A549 (cell line): ENCODE data around the gene ITPR3. TPM values are rescaled to one million over a fixed set of nuclear protein-coding genes. Genes with fewer than 3 reads are reported as not detected.

Experiments
- ATAC-seq, 2 experiments: fragments of 200-7000 bp in 1 of 2; fragments of >200 bp in 1 of 2; cut with Nextera tagmentation in 1 of 2; cut with Tn5 transposase in 1 of 2; 3 replicates each; pipeline versions ENCODE4 v1.8.0 to v1.9.1; 2018 to 2020; ENCODE audit warnings: mild to moderate bottlenecking in 1 of 2, moderate library complexity in 1 of 2
- CTCF ChIA-PET: fragments of 300-600 bp; sonication (Branson Sonifier 250); formaldehyde crosslinking; extraction: SDS; loops from one replicate; lab custom pipeline; 2021; ENCODE audit warnings: antibody characterized with exemption, inconsistent platforms; lab: Yijun Ruan, JAX
- POLR2A ChIA-PET: fragments of 350-600 bp; formaldehyde crosslinking; extraction: SDS; loops from one replicate; lab custom pipeline; 2021; ENCODE audit warnings: antibody characterized with exemption, inconsistent platforms; lab: Yijun Ruan, JAX
- DNase-seq, 2 experiments: peaks; one replicate each; pipeline versions ENCODE4 v3.0.0 to v3.0.0-alpha.2; 2011 to 2016; ENCODE audit warnings: low read depth in 1 of 2, low spot score in 1 of 2
- FAIRE-seq: peaks from 2 replicates; lab custom pipeline; 2011; peaks lifted over from hg19 to GRCh38; lab: Jason Lieb, UNC
- H3K27ac ChIP-seq, 2 experiments: fragments of >200 bp; sonication (Bioruptor Twin); formaldehyde crosslinking; 3 replicates each; pipeline ENCODE4 v1.5.1; 2016 to 2017
- H3K4me1 ChIP-seq: fragments of >200 bp; sonication (Bioruptor Twin); formaldehyde crosslinking; 3 replicates; pipeline ENCODE4 v1.6.1; 2016
- H3K4me2 ChIP-seq: fragments of >200 bp; sonication (Bioruptor Twin); formaldehyde crosslinking; 3 replicates; pipeline ENCODE4 v1.6.1; 2016
- H3K4me3 ChIP-seq: fragments of >200 bp; sonication (Bioruptor Twin); formaldehyde crosslinking; 3 replicates; pipeline ENCODE4 v1.5.1; 2016
- H3K9me3 ChIP-seq: fragments of >200 bp; sonication (Bioruptor Twin); formaldehyde crosslinking; 3 replicates; pipeline ENCODE4 v1.6.1; 2016
- BHLHE40 ChIP-seq: IDR thresholded peaks from 2 replicates; pipeline ENCODE4 v1.6.1; 2012; ENCODE audit warnings: low read depth, low read length, inconsistent platforms
- CBX8 ChIP-seq: fragments of 200-600 bp; sonication (generic); IDR thresholded peaks from 2 replicates; pipeline ENCODE4 v1.6.1; 2016
- CHD4 ChIP-seq: fragments of 200-600 bp; sonication (generic); IDR thresholded peaks from 2 replicates; pipeline ENCODE4 v1.6.1; 2016; ENCODE audit warnings: antibody characterized with exemption, mild to moderate bottlenecking, borderline replicate concordance
- EHF ChIP-seq: fragments of 250-450 bp; sonication (Bioruptor Pico); IDR thresholded peaks from 2 replicates; pipeline ENCODE4 v1.5.0; 2020; ENCODE audit warnings: mild to moderate bottlenecking
- EHMT2 ChIP-seq: fragments of 200-600 bp; sonication (generic); IDR thresholded peaks from 2 replicates; pipeline ENCODE4 v1.6.1; 2016; ENCODE audit warnings: antibody characterized with exemption, low read depth, mild to moderate bottlenecking, moderate library complexity
- ELK1 ChIP-seq: fragments of 150-350 bp; IDR thresholded peaks from 2 replicates; pipeline ENCODE4 v1.6.1; 2014; ENCODE audit warnings: low read depth, mild to moderate bottlenecking, low read length
- EP300 ChIP-seq, 2 experiments: fragments of >200 bp; sonication (Bioruptor Twin); formaldehyde crosslinking; IDR thresholded peaks; 2 replicates in 1 of 2; 3 replicates in 1 of 2; pipeline ENCODE4 v1.6.1; 2016 to 2017
- ESRRA ChIP-seq: fragments of 150-350 bp; IDR thresholded peaks from 2 replicates; pipeline ENCODE4 v1.6.1; 2014; ENCODE audit warnings: mild to moderate bottlenecking, low read length, borderline replicate concordance
- FOSL2 ChIP-seq, 2 experiments: fragments of 450-650 bp in 1 of 2; fragments of >200 bp in 1 of 2; sonication (Bioruptor Twin) in 1 of 2; formaldehyde crosslinking; IDR thresholded peaks; 2 replicates each; pipeline versions ENCODE4 v1.5.0 to v1.6.1; 2016 to 2020; ENCODE audit warnings: mild to moderate bottlenecking in 1 of 2, moderate library complexity in 1 of 2
- FOXS1 ChIP-seq: fragments of 250-450 bp; sonication (Bioruptor Pico); IDR thresholded peaks from 2 replicates; pipeline ENCODE4 v1.5.0; 2020; ENCODE audit warnings: mild to moderate bottlenecking, moderate library complexity
- HDAC2 ChIP-seq: fragments of 200-600 bp; sonication (generic); IDR thresholded peaks from 2 replicates; pipeline ENCODE4 v1.6.1; 2016
- HES2 ChIP-seq: fragments of >200 bp; sonication (Bioruptor Twin); formaldehyde crosslinking; IDR thresholded peaks from 2 replicates; pipeline ENCODE4 v1.6.1; 2016
- HOXA7 ChIP-seq: fragments of 250-450 bp; sonication (Bioruptor Pico); IDR thresholded peaks from 2 replicates; pipeline ENCODE4 v1.5.0; 2020; ENCODE audit warnings: mild to moderate bottlenecking, moderate library complexity
- HOXB13 ChIP-seq: fragments of 250-450 bp; sonication (Bioruptor Pico); IDR thresholded peaks from 2 replicates; pipeline ENCODE4 v1.5.0; 2020; ENCODE audit warnings: low read depth, mild to moderate bottlenecking, moderate library complexity
- HOXB5 ChIP-seq: fragments of 250-450 bp; sonication (Bioruptor Pico); IDR thresholded peaks from 2 replicates; pipeline ENCODE4 v1.5.0; 2020; ENCODE audit warnings: mild to moderate bottlenecking, moderate library complexity
- MAFK ChIP-seq: fragments of 450-650 bp; IDR thresholded peaks from 2 replicates; pipeline ENCODE4 v1.6.1; 2014; ENCODE audit not compliant: partially characterized antibody
- MAZ ChIP-seq: fragments of 150-350 bp; IDR thresholded peaks from 2 replicates; pipeline ENCODE4 v1.6.1; 2014; ENCODE audit warnings: antibody characterized with exemption, low read depth, low read length, borderline replicate concordance
- NFE2L2 ChIP-seq: fragments of 150-350 bp; conservative IDR thresholded peaks from 2 replicates; pipeline ENCODE4 v1.6.1; 2014; ENCODE audit warnings: low read length
- NR3C1 ChIP-seq: fragments of >200 bp; sonication (Bioruptor Twin); formaldehyde crosslinking; IDR thresholded peaks from 3 replicates; pipeline ENCODE4 v1.6.1; 2017
- PBX3 ChIP-seq: IDR thresholded peaks from 2 replicates; pipeline ENCODE4 v1.6.1; 2012
- POLR2A ChIP-seq: IDR thresholded peaks from 2 replicates; pipeline ENCODE4 v1.6.1; 2012; ENCODE audit warnings: mild to moderate bottlenecking, low read length
- POLR2AphosphoS2 ChIP-seq: conservative IDR thresholded peaks from 2 replicates; pipeline ENCODE4 v1.6.1; 2012; ENCODE audit warnings: low read length, improper control_type of control experiment, inconsistent platforms
- RARB ChIP-seq: fragments of 250-450 bp; sonication (Bioruptor Pico); IDR thresholded peaks from 2 replicates; pipeline ENCODE4 v1.8.0; 2021; ENCODE audit warnings: mild to moderate bottlenecking, moderate library complexity
- RCOR1 ChIP-seq: fragments of 150-350 bp; IDR thresholded peaks from 2 replicates; pipeline ENCODE4 v1.6.1; 2014; ENCODE audit warnings: antibody characterized with exemption, low read length, low read depth
- RFX5 ChIP-seq: fragments of 450-650 bp; IDR thresholded peaks from 2 replicates; pipeline ENCODE4 v1.7.1; 2014; ENCODE audit warnings: antibody characterized with exemption, mild to moderate bottlenecking, moderate library complexity
- SMC3 ChIP-seq: fragments of >200 bp; sonication (Bioruptor Twin); formaldehyde crosslinking; IDR thresholded peaks from 3 replicates; pipeline ENCODE4 v1.6.1; 2018; ENCODE audit warnings: inconsistent platforms
- USF2 ChIP-seq: fragments of 450-650 bp; IDR thresholded peaks from 2 replicates; pipeline ENCODE4 v1.6.1; 2014; ENCODE audit warnings: antibody characterized with exemption
- ZFP36 ChIP-seq: fragments of 450-650 bp; IDR thresholded peaks from 2 replicates; pipeline ENCODE4 v1.6.1; 2014; ENCODE audit warnings: borderline replicate concordance; ENCODE audit not compliant: partially characterized antibody
- WGBS: methylation state at CpG from one replicate; pipeline ENCODE4 v1.1.6; 2017; ENCODE audit errors: missing lambda C conversion rate; 5-methylcytosine and 5-hydroxymethylcytosine counted together
- polyA plus RNA-seq, 4 experiments: library from polyadenylated mRNA; depleted of rRNA in 3 of 4; stranded (reverse); fragments of >200 nt; fragmentation: RNase III in 1 of 4; extraction: RNeasy Plus Mini Kit Qiagen cat#74134 plus additional on column Dnase treatment in 1 of 4; gene quantifications; 2 replicates in 3 of 4; 3 replicates in 1 of 4; pipeline ENCODE4 v1.2.3, GENCODE V29; 2011 to 2017

Gene ITPR3
- polyA plus RNA-seq, 2 of the 4 experiments (the other 2 are of a cell fraction): 17.6 to 20.8 TPM

GRCh38 chr6:33634946-33635345, 13.8 kb downstream of the ITPR3 start:
- DNase-seq (no peak), ATAC-seq (no peak), FAIRE-seq (no peak)
- no peaks in the 10 kb centered on the region for H3K9me3 ChIP-seq
- WGBS: 90% methylated on average over 8 of the region's 8 CpGs
- TF ChIP-seq HOXB5 (CRISPR knock-in tag) (no peak), POLR2A (no peak), EP300 (IDR thresholded peaks at IDR 0.05) (no peak), ELK1 (no peak)
- H3K4me1 ChIP-seq: peaks cover 36% of the 10 kb centered on the region
- H3K4me3 ChIP-seq: no peak overlapping the region
- CTCF ChIA-PET: interaction anchor here (0.8 to 3.3 kb wide), 4 partner anchors 13 to 45 kb away, joined by 3 to 13 read pairs (median 4); no protein-coding TSS in a partner anchor
- H3K27ac ChIP-seq: no peak overlapping the region
- POLR2A ChIA-PET: no interaction called here
- H3K4me2 ChIP-seq: no peak overlapping the region; the same call in 2 of the 3 replicates

- 94% methylated on average over 11 of the region's 11 CpGs for WGBS
Observed at GRCh38 chr6:33636655-33637054, 15.5 kb downstream of the ITPR3 start.

GRCh38 chr6:33638556-33638955, 17.4 kb downstream of the ITPR3 start:
- POLR2A ChIA-PET: no interaction called here
- CTCF ChIA-PET: interaction anchor here (1.1 to 1.8 kb wide), 3 partner anchors 13 to 62 kb away, joined by 4 to 5 read pairs (median 4); no protein-coding TSS in a partner anchor
- TF ChIP-seq FOXS1: no peak
- no peak for TF ChIP-seq USF2
- TF ChIP-seq HDAC2: no peak
- TF ChIP-seq MAZ: no peak
- TF ChIP-seq HOXA7 (CRISPR knock-in tag): no peak
- no peak for TF ChIP-seq BHLHE40
- TF ChIP-seq EHMT2: no peak
- TF ChIP-seq NR3C1: no peak
- TF ChIP-seq RCOR1: no peak
- TF ChIP-seq NFE2L2: no peak
- TF ChIP-seq POLR2A: no peak
- TF ChIP-seq ESRRA: no peak
- TF ChIP-seq RARB (CRISPR knock-in tag): no peak
- no peak for TF ChIP-seq CBX8
- TF ChIP-seq EP300 (IDR thresholded peaks at IDR 0.05): no peak
- TF ChIP-seq RFX5: no peak

More at GRCh38 chr6:33636655-33637054, 15.5 kb downstream of the ITPR3 start:
- Histone ChIP-seq H3K4me2 (no peak overlapping the region), H3K4me3 (no peak overlapping the region), H3K27ac (no peak overlapping the region), H3K4me1 (peaks cover 36% of the 10 kb centered on the region), H3K9me3 (no peaks in the 10 kb centered on the region)
- no peak for DNase-seq
- ATAC-seq: no peak
- ChIA-PET POLR2A (no interaction called here), CTCF (interaction anchor here (1.3 to 3.3 kb wide), 2 partner anchors 47 to 51 kb away, joined by 4 to 13 read pairs; no protein-coding TSS in a partner anchor)
- no peak for FAIRE-seq
- no peak for TF ChIP-seq ELK1
- no peak for TF ChIP-seq HOXB13 (CRISPR knock-in tag)
- TF ChIP-seq PBX3: no peak
- no peak for TF ChIP-seq FOSL2 (IDR thresholded peaks at IDR 0.05)
- TF ChIP-seq FOSL2 (CRISPR knock-in tag; IDR thresholded peaks at IDR 0.05): no peak
- TF ChIP-seq HOXA7 (CRISPR knock-in tag): no peak
- no peak for TF ChIP-seq USF2
- TF ChIP-seq HOXB5 (CRISPR knock-in tag): no peak
- no peak for TF ChIP-seq SMC3
- TF ChIP-seq MAFK: no peak
- no peak for TF ChIP-seq ZFP36
- TF ChIP-seq CHD4: no peak
- no peak for TF ChIP-seq EHF
- no peak for TF ChIP-seq MAZ
- no peak for TF ChIP-seq POLR2AphosphoS2
- TF ChIP-seq HES2: no peak
- no peak for TF ChIP-seq FOXS1
- TF ChIP-seq POLR2A: no peak

More at GRCh38 chr6:33638556-33638955, 17.4 kb downstream of the ITPR3 start:
- 50% methylated on average over 3 of the region's 3 CpGs for WGBS
- no peaks in the 10 kb centered on the region for H3K9me3 ChIP-seq
- FAIRE-seq: no peak
- H3K4me2 ChIP-seq: 0 out of 3 replicates have a peak overlapping the region, but pooled peaks have one; percentile 14
- DNase-seq: no peak
- H3K27ac ChIP-seq: no peak overlapping the region
- ATAC-seq: no peak
- H3K4me3 ChIP-seq: no peak overlapping the region
- H3K4me1 ChIP-seq: peaks cover 23% of the 10 kb centered on the region
